Skin epidermis (tissue), 12 donors: ENCODE measurements around the gene BAZ2B.
A peak's percentile ranks its signal among the peaks of the same experiment; 100 is the strongest.
"Not testable (repeated sequence)": the region's sequence is repeated elsewhere in the genome, so short reads cannot be mapped to it uniquely, and the experiment has no call there.

Source experiments
- H3K27ac ChIP-seq, 21 experiments: fragments of 200-600 bp; sonication (generic) in 11 of 21; one replicate each; pipeline ENCODE4 v1.5.0; 2020; ENCODE audit warnings: mild to moderate bottlenecking in 3 of 21, inconsistent platforms in 2 of 21, moderate library complexity in 2 of 21
- H3K4me3 ChIP-seq, 7 experiments: fragments of 200-600 bp; sonication (generic) in 2 of 7; one replicate each; pipeline ENCODE4 v1.5.0; 2020; ENCODE audit warnings: inconsistent platforms in 2 of 7, mild to moderate bottlenecking in 2 of 7, moderate library complexity in 1 of 7

BAZ2B gene

GRCh38 chr2:159616286-159616701 is at the start of gene BAZ2B:
BAZ2B (minus strand) TSS chr2:159616548; CDS start chr2:159478719, 137,829 bp downstream.
- Histone ChIP-seq H3K27ac (peak within 1 kb of the TSS; percentile 93 to 99 (median 98)), H3K4me3 (peak within 1 kb of the TSS; percentile 55 to 82 (median 71))

GRCh38 chr2:159661286-159661685 is 44.9 kb upstream of the BAZ2B start:
- no peak overlapping the region for H3K4me3 ChIP-seq
- no peak overlapping the region for H3K27ac ChIP-seq

- no peak overlapping the region for H3K27ac ChIP-seq
- H3K4me3 ChIP-seq: no peak overlapping the region
Measured at GRCh38 chr2:159658881-159659873, 42.8 kb upstream of the BAZ2B start.

GRCh38 chr2:159653962-159654361 is 37.6 kb upstream of the BAZ2B start:
- H3K27ac ChIP-seq: no peak overlapping the region
- no peak overlapping the region for H3K4me3 ChIP-seq

GRCh38 chr2:159651884-159652283 is 35.5 kb upstream of the BAZ2B start:
- no peak overlapping the region for H3K4me3 ChIP-seq
- H3K27ac ChIP-seq: no peak overlapping the region

- Histone ChIP-seq H3K27ac (no peak overlapping the region), H3K4me3 (no peak overlapping the region)
Measured at GRCh38 chr2:159650574-159650973, 34.2 kb upstream of the BAZ2B start.

GRCh38 chr2:159648643-159649042 is 32.3 kb upstream of the BAZ2B start:
- Histone ChIP-seq H3K27ac (no peak overlapping the region), H3K4me3 (no peak overlapping the region)

GRCh38 chr2:159647667-159648066 is 31.3 kb upstream of the BAZ2B start:
- H3K4me3 ChIP-seq: no peak overlapping the region
- no peak overlapping the region for H3K27ac ChIP-seq

- Histone ChIP-seq H3K4me3 (no peak overlapping the region), H3K27ac (no peak overlapping the region)
Measured at GRCh38 chr2:159640176-159640575, 23.8 kb upstream of the BAZ2B start.

GRCh38 chr2:159639712-159640111 is 23.4 kb upstream of the BAZ2B start:
- Histone ChIP-seq H3K4me3 (no peak overlapping the region), H3K27ac (no peak overlapping the region)

- H3K4me3 ChIP-seq: no peak overlapping the region
- no peak overlapping the region for H3K27ac ChIP-seq
Measured at GRCh38 chr2:159639071-159639470, 22.7 kb upstream of the BAZ2B start.

- Histone ChIP-seq H3K4me3 (no peak overlapping the region), H3K27ac (no peak overlapping the region)
Measured at GRCh38 chr2:159637988-159638501, 21.7 kb upstream of the BAZ2B start.

GRCh38 chr2:159637240-159637639 is 20.9 kb upstream of the BAZ2B start:
- H3K4me3 ChIP-seq: no peak overlapping the region
- no peak overlapping the region for H3K27ac ChIP-seq

- Histone ChIP-seq H3K27ac (no peak overlapping the region), H3K4me3 (no peak overlapping the region)
Measured at GRCh38 chr2:159635006-159635789, 18.9 kb upstream of the BAZ2B start.

- no peak overlapping the region for H3K4me3 ChIP-seq
Measured at GRCh38 chr2:159633219-159633618, 16.9 kb upstream of the BAZ2B start.

GRCh38 chr2:159625628-159626027 is 9.3 kb upstream of the BAZ2B start:
- H3K4me3 ChIP-seq, H3K27ac ChIP-seq: not testable (repeated sequence)

More at GRCh38 chr2:159633219-159633618, 16.9 kb upstream of the BAZ2B start:
- no peak overlapping the region for H3K27ac ChIP-seq

- H3K4me3 ChIP-seq: no peak overlapping the region
- H3K27ac ChIP-seq: no peak overlapping the region
Measured at GRCh38 chr2:159623436-159623835, 7.1 kb upstream of the BAZ2B start.

GRCh38 chr2:159622966-159623365 is 6.6 kb upstream of the BAZ2B start:
- Histone ChIP-seq H3K4me3 (no peak overlapping the region), H3K27ac (no peak overlapping the region)

- Histone ChIP-seq H3K27ac (no peak overlapping the region), H3K4me3 (no peak overlapping the region)
Measured at GRCh38 chr2:159620796-159621195, 4.4 kb upstream of the BAZ2B start.

GRCh38 chr2:159617646-159618045 is 1.3 kb upstream of the BAZ2B start:
- Histone ChIP-seq H3K4me3 (peak overlapping the region in 1 of 7 experiments; percentile 73), H3K27ac (peak overlapping the region in 1 of 21 experiments; percentile 99)
